Activated CD8-positive, alpha-beta T cell treated with anti-CD3 and anti-CD28 coated beads for 36 hours (primary cell): ENCODE results near the gene ALPK1. TPM values are rescaled to one million over a fixed set of nuclear protein-coding genes. Genes with fewer than 3 reads are reported as not detected.
"Not testable (repeated sequence)": the region's sequence is repeated elsewhere in the genome, so short reads cannot be mapped to it uniquely, and the experiment has no call there.

Experiments used
- ATAC-seq: fragments of 200-7000 bp; cut with Tn5 transposase; one replicate; pipeline ENCODE4 v1.10.0; 2021; ENCODE audit warnings: mild to moderate bottlenecking, moderate library complexity
- CTCF ChIA-PET: fragments of 350-600 bp; sonication (Branson Sonifier 250); formaldehyde crosslinking; loops from one replicate; lab custom pipeline; 2021; ENCODE audit warnings: antibody characterized with exemption; lab: Charles Lee
- POLR2A ChIA-PET: fragments of 350-600 bp; sonication (Branson Sonifier 250); formaldehyde crosslinking; loops from one replicate; lab custom pipeline; 2021; ENCODE audit warnings: antibody characterized with exemption; lab: Charles Lee
- DNase-seq: peaks from one replicate; pipeline ENCODE4 v3.0.0-alpha.2; 2020
- H3K27ac Mint-ChIP-seq: one replicate; pipeline ENCODE4 v1.8.0; 2021; ENCODE audit warnings: mild to moderate bottlenecking, mixed read lengths
- H3K27me3 Mint-ChIP-seq: one replicate; pipeline ENCODE4 v1.8.0; 2021; ENCODE audit warnings: mixed read lengths
- H3K36me3 Mint-ChIP-seq: one replicate; pipeline ENCODE4 v1.8.0; 2021; ENCODE audit warnings: low read depth, mixed read lengths
- H3K4me1 Mint-ChIP-seq: one replicate; pipeline ENCODE4 v1.8.0; 2021; ENCODE audit warnings: low read depth, mixed read lengths
- H3K4me3 Mint-ChIP-seq: one replicate; pipeline ENCODE4 v1.8.0; 2021; ENCODE audit warnings: mild to moderate bottlenecking, moderate library complexity, mixed read lengths
- H3K9me3 Mint-ChIP-seq: one replicate; pipeline ENCODE4 v1.8.0; 2021; ENCODE audit warnings: mixed read lengths
- intact Hi-C: fragments of 100-400 bp; cut with micrococcal nuclease; formaldehyde crosslinking; loops from one replicate; pipeline ENCODE4 v1.10.0; 2022
- total RNA-seq, 2 experiments: library from RNA; stranded (reverse); gene quantifications; one replicate each; pipeline ENCODE4 v1.2.3, GENCODE V29; 2021
- TF ChIP-seq, protein P1 (sequence below): fragments of 200-600 bp; IDR thresholded peaks from one replicate; pipeline ENCODE4 v1.8.0; 2022; ENCODE audit warnings: antibody characterized with exemption, mild to moderate bottlenecking

Gene ALPK1
- total RNA-seq, 2 experiments from 2014 or later = 13.4 to 13.7 TPM

DNA sequence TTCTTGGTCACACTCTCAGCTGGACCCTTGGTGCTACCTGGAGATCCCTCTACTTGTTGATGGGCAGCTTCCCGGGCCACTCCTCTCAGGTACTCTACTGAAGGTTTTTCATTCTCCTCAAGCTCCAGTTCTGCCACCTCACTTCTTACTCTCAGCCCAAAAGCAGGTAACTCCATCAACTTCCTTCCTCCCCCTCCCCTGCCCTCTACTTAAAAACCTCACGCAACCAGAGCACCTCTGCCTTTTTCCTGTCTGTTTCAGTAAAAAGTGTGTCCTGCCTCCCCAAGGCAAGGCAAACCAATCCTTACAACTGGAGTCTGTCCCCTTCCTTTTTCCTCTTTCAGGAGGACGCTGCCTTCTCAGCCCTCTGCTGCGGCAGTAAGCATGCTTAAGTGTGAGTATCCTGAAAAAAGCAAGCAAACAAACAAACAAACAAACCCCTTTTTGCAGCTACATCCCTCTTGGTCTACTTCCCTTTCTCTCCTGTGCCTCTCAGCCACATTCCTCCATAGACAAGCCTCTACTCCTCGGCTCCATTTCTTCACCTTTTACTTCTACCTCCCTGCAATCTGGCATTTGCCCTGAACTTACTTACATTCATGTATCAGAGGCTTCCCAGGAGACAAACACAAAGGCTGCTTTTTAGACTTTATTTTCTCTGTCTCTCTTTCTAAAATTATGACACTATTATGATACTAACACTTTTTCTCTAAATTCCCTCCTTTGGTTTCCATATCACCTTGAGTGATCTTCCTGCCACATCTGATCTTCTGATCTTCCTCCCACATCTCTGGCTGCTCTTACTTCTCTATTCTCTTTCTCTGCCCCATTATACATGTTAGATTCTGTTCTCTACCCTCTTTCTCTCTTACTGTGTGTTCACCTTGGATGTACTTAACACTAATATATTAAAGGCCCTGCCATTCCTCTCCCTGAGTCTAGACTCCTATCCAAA lies 5.4 kb downstream of the ALPK1 start:
- TF ChIP-seq, protein P1, sequence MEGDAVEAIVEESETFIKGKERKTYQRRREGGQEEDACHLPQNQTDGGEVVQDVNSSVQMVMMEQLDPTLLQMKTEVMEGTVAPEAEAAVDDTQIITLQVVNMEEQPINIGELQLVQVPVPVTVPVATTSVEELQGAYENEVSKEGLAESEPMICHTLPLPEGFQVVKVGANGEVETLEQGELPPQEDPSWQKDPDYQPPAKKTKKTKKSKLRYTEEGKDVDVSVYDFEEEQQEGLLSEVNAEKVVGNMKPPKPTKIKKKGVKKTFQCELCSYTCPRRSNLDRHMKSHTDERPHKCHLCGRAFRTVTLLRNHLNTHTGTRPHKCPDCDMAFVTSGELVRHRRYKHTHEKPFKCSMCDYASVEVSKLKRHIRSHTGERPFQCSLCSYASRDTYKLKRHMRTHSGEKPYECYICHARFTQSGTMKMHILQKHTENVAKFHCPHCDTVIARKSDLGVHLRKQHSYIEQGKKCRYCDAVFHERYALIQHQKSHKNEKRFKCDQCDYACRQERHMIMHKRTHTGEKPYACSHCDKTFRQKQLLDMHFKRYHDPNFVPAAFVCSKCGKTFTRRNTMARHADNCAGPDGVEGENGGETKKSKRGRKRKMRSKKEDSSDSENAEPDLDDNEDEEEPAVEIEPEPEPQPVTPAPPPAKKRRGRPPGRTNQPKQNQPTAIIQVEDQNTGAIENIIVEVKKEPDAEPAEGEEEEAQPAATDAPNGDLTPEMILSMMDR = no peak
- POLR2A ChIA-PET = interaction anchor here (0.6 to 2.5 kb wide), 5 partner anchors 14 to 31 kb away, joined by 3 to 16 read pairs (median 3); partner anchors contain the start of gene TIFA
- H3K36me3 Mint-ChIP-seq = peaks cover 5% of the 10 kb centered on the region
- H3K4me1 Mint-ChIP-seq = peaks cover 30% of the 10 kb centered on the region
- H3K27me3 Mint-ChIP-seq = no peaks in the 10 kb centered on the region
- H3K4me3 Mint-ChIP-seq = no peak overlapping the region
- DNase-seq (no peak), ATAC-seq (peak; percentile 74)
- intact Hi-C loops = no loop called here
- CTCF ChIA-PET = interaction anchor here (0.7 to 1.7 kb wide), 5 partner anchors 17 to 35 kb away, joined by 3 to 6 read pairs (median 4); partner anchors contain the start of gene TIFA
- H3K27ac Mint-ChIP-seq = no peak overlapping the region
- no peaks in the 10 kb centered on the region for H3K9me3 Mint-ChIP-seq

DNA sequence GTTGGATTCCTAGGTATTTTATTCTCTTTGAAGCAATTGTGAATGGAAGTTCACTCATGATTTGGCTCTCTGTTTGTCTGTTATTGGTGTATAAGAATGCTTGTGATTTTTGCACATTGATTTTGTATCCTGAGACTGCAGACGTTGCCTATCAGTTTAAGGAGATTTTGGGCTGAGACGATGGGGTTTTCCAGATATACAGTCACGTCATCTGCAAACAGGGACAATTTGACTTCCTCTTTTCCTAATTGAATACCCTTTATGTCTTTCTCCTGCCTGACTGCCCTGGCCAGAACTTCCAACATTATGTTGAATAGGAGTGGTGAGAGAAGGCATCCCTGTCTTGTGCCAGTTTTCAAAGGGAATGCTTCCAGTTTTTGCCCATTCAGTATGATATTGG lies 8.3 kb downstream of the ALPK1 start:
- CTCF ChIA-PET, DNase-seq, H3K9me3 Mint-ChIP-seq, H3K27ac Mint-ChIP-seq, intact Hi-C loops, H3K36me3 Mint-ChIP-seq, H3K4me3 Mint-ChIP-seq, POLR2A ChIA-PET, ATAC-seq, H3K27me3 Mint-ChIP-seq: not testable (repeated sequence)
- peaks cover 29% of the 10 kb centered on the region for H3K4me1 Mint-ChIP-seq

DNA sequence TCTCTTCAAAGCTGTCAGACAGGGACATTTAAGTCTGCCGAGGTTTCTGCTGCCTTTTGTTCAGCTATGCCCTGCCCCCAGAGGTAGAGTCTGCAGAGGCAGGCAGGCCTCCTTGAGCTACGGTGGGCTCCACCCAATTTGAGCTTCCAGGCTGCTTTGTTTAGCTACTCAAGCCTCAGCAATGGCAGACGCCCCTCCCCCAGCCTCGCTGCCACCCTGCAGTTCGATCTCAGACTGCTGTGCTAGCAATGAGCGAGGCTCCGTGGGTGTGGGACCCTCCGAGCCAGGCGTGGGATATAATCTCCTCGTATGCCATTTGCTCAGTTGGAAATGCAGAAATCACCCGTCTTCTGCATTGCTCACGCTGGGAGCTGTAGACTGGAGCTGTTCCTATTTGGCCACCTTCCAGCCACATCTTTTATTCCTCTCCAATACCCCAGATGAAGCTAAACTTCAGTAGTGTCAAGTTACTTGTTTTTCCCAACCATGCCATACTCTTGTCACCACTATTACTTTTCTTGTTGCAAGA lies 12.2 kb downstream of the ALPK1 start:
- peaks cover 26% of the 10 kb centered on the region for H3K4me1 Mint-ChIP-seq
- TF ChIP-seq, protein P1 = peak; percentile 21
- H3K27ac Mint-ChIP-seq = peak overlapping the region; percentile 49
- intact Hi-C loops, H3K9me3 Mint-ChIP-seq, H3K36me3 Mint-ChIP-seq, ATAC-seq, H3K27me3 Mint-ChIP-seq: not testable (repeated sequence)
- CTCF ChIA-PET = interaction anchor here (0.8 to 2.3 kb wide), 9 partner anchors 9 to 74 kb away, joined by 3 to 11 read pairs (median 4); partner anchors contain the start of gene TIFA
- H3K4me3 Mint-ChIP-seq = peak overlapping the region; percentile 67
- peak; percentile 67 for DNase-seq
- POLR2A ChIA-PET = interaction anchor here (1.5 kb wide), 1 partner anchor 24 kb away, joined by 9 read pairs; the partner anchor contains the start of gene TIFA

DNA sequence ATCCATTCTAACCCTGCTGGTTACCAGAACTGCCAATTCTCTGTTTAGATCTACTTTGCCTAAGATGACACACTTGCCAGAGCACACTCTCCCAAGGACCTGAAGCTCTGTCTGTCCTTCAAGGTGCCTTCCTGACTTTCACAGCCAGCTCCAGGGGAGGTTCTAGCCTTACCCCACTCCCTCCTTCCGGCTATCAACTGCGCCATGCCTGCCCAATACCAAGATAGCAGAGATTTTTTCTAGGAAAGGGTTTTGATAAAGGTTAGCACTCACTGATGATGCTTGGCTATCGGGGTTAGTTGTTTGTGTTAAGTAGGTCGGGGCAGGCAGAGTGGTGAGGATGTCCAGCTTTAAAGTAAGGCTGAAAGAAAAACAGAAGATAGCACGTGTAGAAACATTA lies 14.3 kb downstream of the ALPK1 start:
- intact Hi-C loops = no loop called here
- POLR2A ChIA-PET = interaction anchor here (2.1 kb wide), 1 partner anchor 25 kb away, joined by 10 read pairs; the partner anchor contains the start of gene TIFA
- Mint-ChIP-seq H3K4me3 (no peak overlapping the region), H3K4me1 (peaks cover 26% of the 10 kb centered on the region), H3K36me3 (peaks cover 3% of the 10 kb centered on the region), H3K27me3 (no peaks in the 10 kb centered on the region), H3K9me3 (no peaks in the 10 kb centered on the region), H3K27ac (no peak overlapping the region)
- ATAC-seq (no peak), DNase-seq (no peak)
- CTCF ChIA-PET = interaction anchor here (0.9 to 1.7 kb wide), 3 partner anchors 10 to 20 kb away, joined by 3 to 4 read pairs (median 4); no protein-coding TSS in a partner anchor
- TF ChIP-seq, protein P1 = no peak

DNA sequence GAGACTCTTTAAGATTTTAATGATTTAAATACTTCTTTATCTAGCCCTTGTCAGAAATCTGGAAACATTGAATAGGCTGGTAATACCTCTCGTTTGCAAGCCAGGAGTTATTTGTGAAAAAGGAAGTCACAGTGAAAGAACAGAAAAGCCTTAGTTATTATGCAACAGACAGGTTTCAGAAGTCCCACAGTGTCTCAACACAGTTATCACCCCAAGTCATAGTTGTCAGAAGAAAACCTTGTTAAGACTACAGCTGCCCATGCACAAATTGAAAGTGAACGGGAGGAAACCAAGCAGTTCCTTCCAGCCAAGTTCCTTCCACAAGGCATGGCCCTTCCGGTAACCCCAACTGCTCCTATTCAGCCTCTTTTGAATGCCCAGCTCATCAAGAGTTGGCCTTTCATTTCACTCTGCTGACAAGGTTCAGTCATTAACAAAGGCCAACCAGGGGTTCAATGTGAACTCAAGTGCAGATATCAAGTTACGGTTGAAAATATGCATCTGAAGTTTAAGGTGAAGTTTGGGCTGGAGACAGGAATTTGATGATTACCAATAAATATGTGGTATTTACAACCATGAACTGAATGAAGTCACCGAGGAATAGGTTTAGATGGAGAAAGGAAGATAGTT lies 15.6 kb downstream of the ALPK1 start:
- intact Hi-C loops = no loop called here
- H3K36me3 Mint-ChIP-seq = peaks cover 5% of the 10 kb centered on the region
- CTCF ChIA-PET = no interaction called here
- no peak overlapping the region for H3K27ac Mint-ChIP-seq
- no peaks in the 10 kb centered on the region for H3K27me3 Mint-ChIP-seq
- H3K4me1 Mint-ChIP-seq = peaks cover 20% of the 10 kb centered on the region
- POLR2A ChIA-PET = interaction anchor here (2.1 kb wide), 1 partner anchor 26 kb away, joined by 10 read pairs; the partner anchor contains the start of gene TIFA
- no peaks in the 10 kb centered on the region for H3K9me3 Mint-ChIP-seq
- DNase-seq (no peak), ATAC-seq (no peak)
- no peak overlapping the region for H3K4me3 Mint-ChIP-seq
- TF ChIP-seq, protein P1 = no peak
